Fibroblast of pulmonary artery (primary cell): ENCODE measurements around the gene PRKAR1B.
A peak's percentile ranks its signal among the peaks of the same experiment; 100 is the strongest.

Experiments
- DNase-seq: peaks from one replicate; pipeline ENCODE4 v3.0.0-alpha.2; 2010; ENCODE audit warnings: low read depth
- H3K4me3 ChIP-seq: replicated peaks from 2 replicates; pipeline ENCODE4 v1.5.1; 2011; ENCODE audit warnings: low read depth, mild to moderate bottlenecking, control low read depth, low read length, moderate library complexity
- CTCF ChIP-seq: IDR thresholded peaks from 2 replicates; pipeline ENCODE4 v1.5.1; 2011; ENCODE audit warnings: mild to moderate bottlenecking, control low read depth, low read length, inconsistent platforms; ENCODE audit errors: missing control alignments

Gene PRKAR1B

DNA sequence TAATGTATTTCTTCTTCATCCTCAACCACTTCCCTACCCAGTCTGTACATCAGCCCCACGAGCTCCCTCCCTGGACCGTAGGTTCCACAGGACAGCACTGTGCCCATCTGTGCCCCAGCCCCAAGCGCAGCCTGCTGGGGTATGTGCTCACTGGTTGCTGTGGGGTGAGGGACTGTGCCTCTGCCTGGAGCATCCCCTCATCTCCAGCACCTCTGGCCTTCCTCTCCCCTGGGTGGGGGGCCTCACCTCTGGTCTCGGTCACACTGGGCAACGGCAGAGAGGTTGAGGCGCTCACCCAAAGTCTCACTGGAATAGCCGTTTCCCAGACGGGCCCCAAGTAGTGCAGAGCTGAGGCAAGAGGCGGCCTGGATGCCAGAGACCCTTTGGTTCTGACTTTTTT, 1.5 kb upstream of the PRKAR1B start:
- H3K4me3 ChIP-seq = no peak overlapping the region
- TF ChIP-seq CTCF = no peak
- DNase-seq = no peak

DNA sequence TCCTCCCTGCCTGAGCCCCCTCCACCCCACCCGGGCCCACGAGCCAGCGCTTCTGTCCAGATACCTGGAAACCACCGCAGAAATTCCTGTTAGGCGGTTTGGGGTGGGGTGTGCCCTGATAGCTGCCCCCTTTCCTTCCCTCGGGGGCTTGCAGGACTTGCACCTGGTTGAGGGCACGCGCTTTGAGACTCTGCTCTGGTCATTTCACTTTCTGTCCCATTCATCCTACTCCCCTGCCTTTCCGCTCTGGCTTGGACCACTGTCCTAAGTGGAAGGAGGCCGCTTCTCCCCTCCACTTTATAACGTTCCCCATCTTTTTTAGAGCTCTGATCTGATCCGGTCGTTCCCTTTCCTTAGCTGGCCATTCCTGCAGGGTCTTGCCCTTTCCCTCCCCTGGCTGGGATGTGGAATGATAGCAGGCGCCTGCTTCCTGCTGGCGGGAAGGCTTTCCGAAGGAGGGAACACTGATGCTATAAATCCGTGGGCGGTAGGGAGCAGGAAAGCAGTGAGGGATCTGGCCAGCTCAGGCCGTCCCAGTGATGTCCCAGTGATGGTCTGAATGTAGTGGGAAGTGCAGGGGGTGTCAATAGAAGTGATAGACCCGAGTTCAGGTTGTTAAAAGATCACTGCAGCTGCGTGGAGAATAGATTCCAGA, 852 bp upstream of the PRKAR1B start:
- peak overlapping the region; percentile 59 for H3K4me3 ChIP-seq

GRCh38 chr7:726854-727103, 302 bp downstream of the PRKAR1B start:
- TF ChIP-seq CTCF = no peak
- peak overlapping the region; percentile 59 for H3K4me3 ChIP-seq
- no peak for DNase-seq

More for the DNA sequence above, 852 bp upstream of the PRKAR1B start:
- DNase-seq = peak; percentile 26
- TF ChIP-seq CTCF = no peak

DNA sequence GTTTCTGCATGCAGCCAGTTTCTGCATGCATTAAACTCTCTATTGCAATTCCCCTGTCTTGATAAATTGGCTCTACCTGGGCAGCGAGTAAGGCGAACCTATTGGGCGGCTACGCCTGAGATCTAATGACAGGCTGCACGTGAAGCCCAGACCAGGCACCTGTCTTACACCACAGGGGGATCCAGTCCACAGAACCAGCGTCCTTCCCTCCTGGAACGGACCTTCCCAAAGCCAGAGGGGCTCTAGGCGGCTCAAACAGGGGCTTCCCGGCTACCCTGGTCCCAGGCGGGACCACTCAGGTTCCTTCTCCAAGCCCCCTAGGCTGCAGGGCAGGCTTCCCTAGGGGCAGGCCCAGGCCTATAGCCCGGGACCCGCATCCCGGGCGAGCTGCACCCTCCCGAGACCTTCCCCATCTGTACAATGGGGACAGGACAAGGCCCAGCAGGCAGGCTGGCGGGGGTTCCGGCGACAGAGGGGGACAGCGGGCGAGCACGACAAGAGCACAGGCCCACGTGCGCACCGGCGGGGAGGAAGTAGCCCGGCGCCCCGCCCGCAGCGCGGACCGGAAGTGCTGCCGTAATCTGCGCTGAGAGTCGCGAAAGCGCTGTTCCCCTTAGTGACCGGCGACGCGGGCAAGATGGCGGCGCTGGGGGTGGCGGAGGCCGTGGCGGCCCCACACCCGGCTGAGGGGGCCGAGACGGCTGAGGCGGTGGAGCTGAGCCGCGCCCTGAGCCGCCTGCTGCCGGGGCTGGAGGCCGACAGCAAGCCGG, 812 bp downstream of the PRKAR1B start, which contains the start of gene DNAAF5:
DNAAF5 (plus strand) TSS at position 616 of the 770 bp plus-strand sequence; CDS start at position 638, 22 bp downstream.
- H3K4me3 ChIP-seq = peak within 1 kb of the TSS; percentile 59
- TF ChIP-seq CTCF = no peak
- peak; percentile 86 for DNase-seq

DNA sequence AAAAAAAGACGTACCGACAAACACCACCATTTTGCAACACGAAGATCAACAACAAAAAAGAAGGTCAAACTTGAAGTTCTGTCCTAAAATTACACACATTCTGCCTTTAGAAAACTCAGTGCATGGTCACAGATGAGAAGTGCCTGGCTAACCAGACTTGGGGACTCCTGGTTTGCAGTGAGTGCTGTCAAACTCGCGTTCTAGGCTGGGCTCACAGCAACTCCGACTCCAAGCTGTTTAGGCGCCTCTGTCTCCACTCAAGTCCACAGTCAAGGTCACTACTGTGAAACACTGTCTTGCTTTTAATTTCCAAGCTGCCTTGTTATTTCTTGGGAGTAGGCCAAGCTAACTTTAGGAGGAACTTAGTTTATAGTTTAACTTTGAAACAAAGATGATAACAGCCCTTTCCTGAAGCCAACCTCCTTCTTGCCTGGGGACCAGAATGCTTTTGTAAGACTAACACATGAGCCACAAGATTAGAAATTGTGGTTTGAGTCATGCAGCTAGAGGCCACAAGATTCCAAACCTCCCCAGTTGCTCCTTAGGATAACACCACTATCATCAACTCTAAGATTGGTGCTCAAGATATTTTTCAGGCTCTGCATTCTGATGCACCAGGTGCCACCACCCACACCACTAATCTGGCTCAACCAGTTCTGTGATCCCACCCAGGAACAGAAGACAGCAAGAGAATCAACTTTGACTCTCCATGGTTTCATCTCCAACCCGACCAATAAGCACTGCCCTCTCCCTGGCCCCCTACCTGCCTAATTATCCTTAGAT, 1.7 kb downstream of the PRKAR1B start:
- peak; percentile 43 for DNase-seq
- no peak for TF ChIP-seq CTCF
- peak overlapping the region; percentile 59 for H3K4me3 ChIP-seq

DNA sequence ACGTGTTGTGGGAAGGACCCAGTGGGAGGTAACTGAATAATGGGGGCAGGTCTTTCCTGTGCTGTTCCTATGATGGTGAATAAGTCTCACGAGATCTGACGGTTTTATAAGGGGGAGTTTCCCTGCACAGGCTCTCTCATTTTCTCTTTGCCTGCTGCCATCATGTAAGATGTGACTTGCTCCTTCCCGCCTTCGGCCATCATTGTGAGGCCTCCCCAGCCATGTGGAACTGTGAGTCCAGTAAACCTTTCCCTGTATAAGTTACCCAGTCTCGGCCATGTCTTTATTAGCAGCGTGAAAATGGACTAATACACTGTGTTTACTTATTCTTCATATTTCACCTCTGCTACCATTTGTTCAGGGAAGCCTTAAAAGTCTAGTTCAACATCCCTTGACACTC, 2.8 kb downstream of the PRKAR1B start:
- no peak for TF ChIP-seq CTCF
- H3K4me3 ChIP-seq = no peak overlapping the region
- no peak for DNase-seq
